NCI-H510A treated with DMSO at 0.1 percent for 48 hours (cell line): ENCODE measurements around the gene MORC4.
"Not testable (repeated sequence)": the region's sequence is repeated elsewhere in the genome, so short reads cannot be mapped to it uniquely, and the experiment has no call there.

Experiments
- DNase-seq: peaks from one replicate; lab custom pipeline; 2025; lab: John Stamatoyannopoulos, UW

Gene MORC4

DNA sequence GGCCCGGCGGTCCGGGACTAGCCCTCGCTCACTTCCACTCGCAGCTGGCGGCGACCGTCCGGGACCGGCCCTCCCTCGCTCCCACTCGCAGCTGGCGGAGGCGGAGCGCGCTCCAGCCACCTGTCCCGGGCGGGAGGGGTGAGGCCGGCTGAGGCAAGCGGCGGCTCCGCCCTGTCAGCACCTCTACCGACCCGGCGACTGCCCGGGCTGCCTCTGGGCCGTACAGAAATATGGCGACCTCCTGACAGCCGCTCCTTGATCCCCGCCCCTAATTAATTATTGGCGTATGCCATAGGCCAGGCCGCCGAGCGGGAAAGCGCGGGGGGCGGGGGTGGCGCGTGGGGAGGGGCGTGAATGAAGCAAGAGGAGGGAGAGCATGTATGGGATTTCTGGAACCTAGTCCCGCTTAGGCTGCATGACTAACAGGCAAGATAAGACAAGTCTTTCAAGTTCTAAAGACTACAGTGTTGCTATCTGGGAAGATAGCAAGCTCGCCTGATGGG is at the start of gene MORC4:
Gene MORC4 (minus strand): TSS at position 200 of the 503 bp plus-strand sequence. CDS start 243 bp downstream, outside the sequence.
- peak; percentile 80 for DNase-seq

DNA sequence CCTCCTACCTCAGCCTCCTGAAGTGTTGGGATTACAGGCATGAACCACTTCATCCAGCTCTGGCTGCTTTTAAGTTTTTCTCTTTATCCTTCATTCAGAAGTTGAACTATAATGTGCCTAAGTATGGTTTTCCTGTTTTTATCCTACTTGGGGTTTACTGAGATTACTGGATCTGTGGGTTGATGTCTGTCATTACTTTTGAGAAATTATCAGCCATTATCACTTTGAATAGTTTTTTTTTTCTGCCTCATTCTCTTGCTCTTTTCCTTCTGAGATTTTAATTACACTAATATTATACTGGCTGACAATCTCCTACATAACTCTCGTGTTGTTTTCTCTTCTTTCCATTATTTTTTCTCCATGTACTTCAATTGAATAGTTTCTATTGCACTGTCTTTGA is 47.6 kb upstream of the MORC4 start:
- no peak for DNase-seq

DNA sequence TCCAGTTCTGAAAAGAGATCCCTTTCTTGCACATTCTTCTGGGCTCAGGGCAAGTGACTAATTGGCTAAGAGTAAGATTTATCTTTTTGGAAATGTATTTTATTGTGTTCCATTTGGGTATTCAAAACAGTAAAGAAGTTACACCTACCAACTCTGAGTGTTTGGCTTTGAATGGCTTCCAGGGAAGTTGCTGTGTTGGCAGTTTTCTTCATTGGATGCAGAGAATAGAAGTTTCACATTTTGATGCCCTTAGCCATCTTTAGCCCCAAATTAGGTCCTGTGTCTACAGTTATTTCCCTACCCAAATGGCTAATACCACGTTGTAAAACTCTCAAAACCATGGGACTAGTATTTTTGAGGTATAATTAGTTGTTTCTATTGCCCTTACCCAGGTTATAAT is 29.7 kb upstream of the MORC4 start:
- DNase-seq: no peak

DNA sequence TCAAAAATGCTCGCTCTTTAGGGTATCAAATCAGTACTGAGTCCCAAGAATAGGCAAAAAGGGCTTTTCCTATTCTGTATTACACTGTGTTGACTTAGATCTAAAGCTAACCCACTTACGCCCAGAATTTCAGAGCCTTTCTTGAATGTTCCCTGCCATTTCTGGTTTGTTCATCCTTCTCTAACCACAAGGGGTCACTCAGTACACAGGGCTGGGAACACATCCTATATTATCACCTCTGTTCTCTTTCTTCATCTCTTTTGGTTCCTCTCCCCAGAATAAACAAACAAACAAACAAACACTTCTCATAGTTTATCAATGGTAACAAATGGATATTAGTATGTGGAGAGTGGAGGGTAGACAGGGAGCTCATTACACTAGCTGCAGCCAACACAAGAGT is 25.5 kb upstream of the MORC4 start:
- DNase-seq: peak; percentile 58

DNA sequence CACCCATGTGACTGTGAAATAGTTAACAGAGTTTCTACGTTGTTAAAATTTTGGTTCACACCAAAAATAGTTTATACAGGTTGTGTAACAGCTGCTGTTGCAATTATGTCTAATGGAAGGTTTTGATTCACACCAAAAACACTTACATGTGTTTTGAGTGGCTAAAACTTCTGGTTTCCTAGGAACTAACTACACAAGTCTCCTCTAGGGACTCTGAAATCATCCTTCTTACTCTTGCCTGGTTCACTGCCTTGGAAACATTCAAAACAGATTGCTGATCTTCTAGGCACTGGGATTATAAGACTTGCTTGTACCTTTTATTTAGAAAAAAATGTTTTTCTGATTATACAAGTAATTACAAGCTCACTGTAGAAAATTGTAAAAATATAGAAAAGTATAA is 14.9 kb upstream of the MORC4 start:
- DNase-seq: no peak

DNA sequence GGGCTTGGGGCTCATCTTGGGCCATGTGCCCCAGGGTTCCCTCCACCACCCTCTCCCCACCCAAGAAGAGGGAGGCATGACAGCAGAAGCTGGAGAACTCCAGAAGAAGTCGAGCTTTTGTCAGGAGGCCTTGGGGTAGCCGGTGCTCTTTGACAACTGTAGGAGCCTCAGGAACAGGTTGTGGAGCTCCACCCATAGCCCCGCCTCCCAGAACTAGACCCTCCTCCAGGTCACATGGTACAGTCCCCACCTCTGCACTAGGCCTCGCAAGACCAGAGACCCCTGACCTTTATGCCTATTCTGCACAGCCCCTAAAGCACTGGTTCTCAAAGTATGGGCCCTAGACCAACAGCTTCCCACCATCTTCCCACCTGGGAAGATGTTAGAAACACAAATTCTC is 8.0 kb upstream of the MORC4 start:
- no peak for DNase-seq

DNA sequence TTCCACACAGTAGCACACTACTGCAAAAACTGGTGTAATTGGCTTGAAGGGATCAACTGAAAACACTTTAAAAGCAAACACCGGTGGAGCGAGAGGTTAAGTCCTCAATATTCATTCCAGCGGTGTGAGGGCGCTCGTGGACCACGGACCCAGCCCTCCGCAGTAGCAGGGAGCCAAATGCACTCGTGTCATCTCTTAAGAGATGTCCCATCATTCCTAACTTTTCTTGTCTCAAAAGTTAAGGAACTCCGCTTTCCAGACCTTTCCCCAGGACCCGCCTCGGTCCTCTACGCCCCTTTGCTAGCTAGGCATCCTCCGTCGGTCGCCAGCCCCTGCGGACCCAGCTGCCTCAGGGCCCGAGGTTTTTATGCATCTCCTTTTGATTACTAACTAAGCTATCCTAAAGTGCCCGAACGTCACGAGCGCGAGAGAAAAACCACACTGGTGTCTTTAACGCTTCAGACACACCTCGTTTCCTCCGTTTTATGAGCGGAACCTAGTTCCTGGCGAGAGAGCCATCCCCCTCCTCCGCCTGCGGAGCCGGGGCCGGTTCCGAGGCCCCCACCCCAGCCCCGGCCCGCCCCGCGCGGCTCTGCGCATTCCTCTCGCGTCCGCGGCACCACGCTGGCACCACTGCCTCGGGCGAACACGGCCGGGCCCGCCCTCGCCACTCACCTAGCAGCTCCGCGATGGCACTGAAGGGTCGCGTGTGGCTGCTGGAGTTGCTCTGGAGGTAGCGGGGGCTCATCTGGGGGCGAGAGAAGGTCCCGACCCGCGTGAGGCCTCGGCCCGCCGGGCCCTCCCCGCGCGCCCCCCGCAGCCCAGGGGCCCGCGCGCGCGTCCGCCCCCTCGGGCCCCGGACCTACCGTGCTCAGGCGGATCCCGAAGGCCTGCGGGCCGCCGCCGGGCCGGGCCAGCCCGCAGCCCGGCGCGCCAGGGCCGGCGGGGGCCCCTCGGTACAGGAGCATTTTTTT is 723 bp downstream of the MORC4 start:
- peak; percentile 15 for DNase-seq

DNA sequence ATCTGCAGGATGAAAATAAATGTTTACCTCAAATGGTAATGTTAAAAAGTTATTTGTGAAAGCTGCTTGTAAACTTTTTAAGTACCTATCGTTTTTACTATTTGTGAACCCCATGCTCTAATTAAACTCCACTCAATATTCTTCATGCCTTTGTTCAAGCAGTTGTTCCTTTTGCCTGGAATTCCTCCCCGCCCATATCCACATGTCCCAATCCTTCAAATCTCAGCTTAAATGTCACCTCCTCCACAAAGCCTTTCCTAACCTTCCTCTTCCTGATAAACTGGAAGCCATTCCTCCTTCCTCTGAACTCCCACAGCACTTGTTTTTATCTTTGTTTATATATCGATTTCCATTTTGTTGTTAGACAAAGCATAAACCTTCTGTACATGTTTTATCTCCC is 2.4 kb downstream of the MORC4 start:
- no peak for DNase-seq

DNA sequence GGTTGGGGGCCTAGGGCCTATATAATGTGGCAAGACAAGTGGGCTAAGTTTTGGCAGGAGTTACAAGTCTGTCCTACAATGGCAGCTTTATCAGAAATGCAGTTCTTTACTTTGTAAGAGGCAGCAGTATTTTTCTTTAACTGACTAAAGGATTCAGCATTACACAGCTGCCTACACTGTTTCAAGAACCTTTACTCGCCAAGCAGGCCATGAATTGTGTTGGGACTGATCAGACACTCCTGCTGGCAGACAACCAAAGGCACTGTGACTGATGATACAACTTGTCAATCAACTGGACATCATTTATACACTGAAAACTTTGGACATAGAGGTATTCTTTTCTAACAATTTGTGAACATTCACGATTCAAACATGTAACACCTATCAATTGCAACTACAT is 4.3 kb downstream of the MORC4 start:
- DNase-seq: no peak

DNA sequence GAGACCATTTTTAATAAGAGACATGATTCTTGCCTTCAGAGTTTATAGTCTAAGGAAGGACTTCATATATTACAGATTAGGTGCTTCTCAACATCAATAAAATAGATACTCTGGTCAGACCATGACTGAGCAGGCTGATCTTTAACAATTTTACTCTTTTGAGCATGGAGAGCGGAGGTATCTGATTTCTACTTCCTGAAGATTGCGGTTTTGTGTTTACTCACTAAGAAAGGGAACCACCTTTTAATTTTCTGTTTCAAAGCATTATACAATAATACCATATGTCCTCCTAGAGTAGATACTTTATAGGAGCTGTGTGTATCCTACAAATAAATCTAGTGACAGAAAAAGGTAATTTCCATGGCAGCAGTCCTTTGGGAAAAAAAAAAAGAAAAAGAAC is 12.5 kb downstream of the MORC4 start:
- DNase-seq: no peak

DNA sequence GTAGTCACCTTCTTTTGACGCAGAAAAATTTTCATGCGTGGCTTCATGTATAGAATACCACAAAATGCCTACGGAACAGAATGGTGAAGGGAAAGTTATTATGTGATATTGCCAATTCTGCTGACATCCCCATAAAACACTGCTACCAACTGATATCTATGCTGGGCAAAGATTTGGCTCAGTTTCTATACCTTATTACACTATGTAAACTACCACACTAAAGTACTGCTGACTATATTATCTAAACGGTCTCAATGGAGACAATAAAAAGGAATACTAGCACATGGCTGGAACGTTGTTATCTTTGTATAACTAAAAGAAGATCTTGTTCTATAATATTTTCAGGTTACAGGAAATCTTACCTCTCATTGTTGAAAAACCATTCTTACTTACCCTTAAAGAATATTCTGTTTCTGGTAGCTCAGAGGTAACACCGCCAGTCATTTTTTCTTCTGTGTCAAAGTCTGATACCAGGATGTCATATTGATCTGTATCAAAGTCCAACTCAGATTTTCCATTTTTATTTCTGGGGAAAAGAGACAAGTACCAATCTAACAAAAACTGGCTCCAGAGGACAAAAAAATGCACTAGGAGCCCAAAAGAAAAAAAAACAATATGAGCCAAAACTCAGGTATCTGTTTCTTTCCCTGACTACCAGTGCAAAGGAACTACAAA is 18.9 kb downstream of the MORC4 start:
- DNase-seq: no peak

DNA sequence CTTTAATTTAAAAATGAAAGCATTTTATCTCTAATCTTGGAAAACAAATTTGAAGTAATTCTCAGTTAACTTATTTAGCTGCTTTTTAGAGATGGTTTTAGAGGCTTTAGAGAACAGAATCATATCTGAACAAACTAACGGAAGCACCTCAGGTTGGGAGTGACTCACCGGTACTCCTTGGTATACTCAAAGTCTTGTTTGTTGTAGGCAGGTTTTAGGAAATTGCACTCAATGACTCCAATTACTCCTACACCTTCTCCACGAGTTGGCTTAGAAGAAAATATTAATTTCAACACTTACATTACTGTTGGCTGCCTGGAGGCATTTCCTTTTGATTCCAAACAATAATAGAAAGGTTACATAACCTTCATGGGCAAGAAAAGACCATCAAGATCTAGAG is 23.6 kb downstream of the MORC4 start:
- DNase-seq: no peak

DNA sequence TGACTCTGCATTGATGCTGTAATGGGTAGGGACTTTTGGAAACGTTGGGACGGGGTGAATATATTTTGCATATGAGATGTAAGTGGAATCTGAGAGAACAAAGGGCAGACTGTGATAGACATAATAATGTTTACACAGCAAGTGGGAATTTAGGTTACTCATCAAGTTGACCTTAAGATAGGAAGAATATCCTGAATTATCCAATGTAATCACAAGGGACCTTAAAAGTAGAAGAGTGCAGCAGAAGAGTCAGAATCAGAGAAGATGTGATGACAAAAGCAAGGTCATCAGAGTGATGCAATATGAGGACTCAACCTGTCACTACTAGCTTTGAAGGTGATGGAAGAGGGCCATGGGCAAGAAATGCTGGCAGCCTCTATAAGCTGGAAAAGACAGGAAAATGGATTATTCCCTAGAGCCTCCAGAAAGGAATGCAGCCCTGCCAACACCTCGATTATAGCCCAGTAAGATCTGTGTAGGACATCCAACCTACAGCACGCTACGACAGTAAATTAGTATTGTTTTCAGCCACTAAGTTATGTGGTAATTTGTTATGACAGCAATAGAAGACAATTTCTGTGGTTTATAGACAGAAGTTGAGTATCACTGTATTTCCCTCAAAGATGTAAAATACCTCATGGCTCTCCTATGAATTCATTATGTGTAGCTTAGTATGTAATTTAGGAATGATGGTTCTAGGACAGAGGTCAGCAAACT is 26.4 kb downstream of the MORC4 start:
- no peak for DNase-seq

DNA sequence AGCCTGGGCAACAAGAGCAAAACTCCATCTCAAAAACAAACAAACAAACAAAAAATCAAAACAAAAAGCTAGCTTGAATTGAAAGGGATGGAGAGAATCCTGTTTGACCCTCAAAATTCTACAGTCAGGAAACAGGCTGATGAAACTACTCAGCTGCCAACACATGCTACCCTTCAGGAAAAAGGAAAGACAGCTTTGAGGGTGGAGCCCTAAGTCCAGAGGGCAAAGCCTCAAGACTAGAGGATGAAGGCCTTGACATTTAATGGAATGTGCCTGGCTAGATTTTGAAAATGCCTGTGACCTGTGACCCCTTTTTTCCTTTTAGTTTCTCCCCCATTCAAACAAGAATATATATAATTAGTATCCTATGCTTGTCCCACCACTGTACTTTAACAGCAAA is 27.1 kb downstream of the MORC4 start:
- no peak for DNase-seq

DNA sequence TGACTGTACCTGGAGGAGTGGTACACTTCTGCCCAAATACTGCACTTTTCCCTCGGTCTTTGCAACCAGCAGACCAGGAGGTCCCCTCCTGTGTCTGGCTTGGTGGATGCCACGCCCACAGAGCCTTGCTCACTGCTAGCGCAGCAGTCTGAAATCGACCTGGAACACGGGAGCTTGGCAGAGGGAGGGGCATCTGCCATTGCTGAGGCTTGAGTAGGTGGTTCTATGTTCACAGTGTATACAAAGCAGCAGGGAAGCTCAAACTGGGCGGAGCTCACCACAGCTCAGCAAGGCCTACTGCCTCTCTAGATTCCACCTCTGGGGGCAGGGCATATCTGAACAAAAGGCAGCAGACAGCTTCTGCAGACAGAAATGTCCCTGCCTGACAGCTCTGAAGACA is 33.5 kb downstream of the MORC4 start:
- DNase-seq: not testable (repeated sequence)

DNA sequence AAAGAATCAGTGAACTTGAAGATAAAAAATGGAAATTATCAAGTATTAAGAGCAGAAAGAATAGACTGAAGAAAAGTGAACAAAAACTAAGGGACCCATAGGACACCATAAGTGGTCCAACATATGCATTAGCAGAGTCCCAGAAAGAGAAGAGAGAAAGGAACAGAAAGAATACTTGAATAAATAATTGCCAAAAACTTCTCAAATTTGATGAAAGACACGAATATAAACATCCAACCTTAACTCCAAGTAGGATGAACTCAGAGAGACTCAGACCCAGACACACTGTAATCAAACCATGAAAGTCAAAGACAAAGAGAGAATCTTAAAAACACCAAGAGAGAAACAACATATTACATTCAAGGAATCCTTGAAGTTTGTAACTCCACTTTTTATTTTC is 35.7 kb downstream of the MORC4 start:
- no peak for DNase-seq

DNA sequence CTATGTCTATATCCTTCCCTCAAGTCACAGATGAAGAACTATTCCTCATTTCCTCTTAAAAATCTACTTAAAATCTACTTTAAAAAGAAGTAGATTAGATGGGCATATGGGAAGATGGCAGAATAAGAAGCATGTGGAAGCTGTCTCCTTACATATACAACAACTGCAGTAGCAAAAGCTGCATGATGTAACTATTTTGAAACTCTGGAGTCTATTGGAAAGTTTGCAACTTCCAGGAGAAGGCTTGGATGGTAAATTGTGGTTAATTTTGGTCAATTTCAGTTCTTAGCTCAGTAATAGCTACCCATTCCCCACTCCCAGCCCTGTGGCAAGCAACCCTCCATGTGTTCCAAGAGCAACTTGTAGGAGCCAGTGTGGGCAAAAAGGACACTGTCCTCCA is 36.9 kb downstream of the MORC4 start:
- DNase-seq: no peak

DNA sequence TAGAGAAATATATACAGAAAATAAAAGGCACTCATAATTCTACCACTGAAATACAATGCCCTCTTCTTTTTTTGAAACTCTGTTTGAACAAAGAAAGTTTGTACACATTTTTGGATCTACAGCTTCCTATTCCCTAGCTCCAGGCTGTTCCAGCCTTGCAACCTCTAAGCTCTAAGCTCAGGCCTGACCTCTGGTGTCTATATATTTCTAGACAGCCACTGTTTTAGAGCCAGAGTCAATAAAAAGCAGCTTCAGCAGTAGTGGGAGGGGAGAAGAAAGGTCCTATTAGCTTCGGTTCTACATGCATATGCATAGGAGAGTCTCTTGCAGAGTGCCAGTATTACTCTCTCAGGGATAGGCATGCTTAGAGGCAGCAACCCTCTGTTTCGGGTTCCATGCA is 40.1 kb downstream of the MORC4 start:
- DNase-seq: no peak

DNA sequence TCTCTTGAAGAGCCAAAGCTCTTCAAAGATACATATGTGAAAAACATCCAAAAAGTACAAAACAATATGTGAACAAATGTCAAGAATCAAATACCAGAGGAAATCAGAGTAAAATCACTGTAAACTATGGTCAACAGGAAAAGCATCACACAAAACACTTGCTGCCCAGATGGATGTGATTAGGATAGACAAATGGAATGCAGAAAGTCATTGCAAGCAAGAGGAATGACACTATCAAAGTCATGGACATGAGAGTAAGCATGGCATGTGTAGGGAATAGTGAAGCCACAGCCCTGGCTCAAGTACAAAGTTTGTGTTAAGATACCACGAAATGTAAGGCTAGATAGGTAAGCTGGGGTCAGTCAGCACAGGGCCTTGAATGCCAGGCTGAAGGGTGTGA is 42.2 kb downstream of the MORC4 start:
- DNase-seq: no peak

DNA sequence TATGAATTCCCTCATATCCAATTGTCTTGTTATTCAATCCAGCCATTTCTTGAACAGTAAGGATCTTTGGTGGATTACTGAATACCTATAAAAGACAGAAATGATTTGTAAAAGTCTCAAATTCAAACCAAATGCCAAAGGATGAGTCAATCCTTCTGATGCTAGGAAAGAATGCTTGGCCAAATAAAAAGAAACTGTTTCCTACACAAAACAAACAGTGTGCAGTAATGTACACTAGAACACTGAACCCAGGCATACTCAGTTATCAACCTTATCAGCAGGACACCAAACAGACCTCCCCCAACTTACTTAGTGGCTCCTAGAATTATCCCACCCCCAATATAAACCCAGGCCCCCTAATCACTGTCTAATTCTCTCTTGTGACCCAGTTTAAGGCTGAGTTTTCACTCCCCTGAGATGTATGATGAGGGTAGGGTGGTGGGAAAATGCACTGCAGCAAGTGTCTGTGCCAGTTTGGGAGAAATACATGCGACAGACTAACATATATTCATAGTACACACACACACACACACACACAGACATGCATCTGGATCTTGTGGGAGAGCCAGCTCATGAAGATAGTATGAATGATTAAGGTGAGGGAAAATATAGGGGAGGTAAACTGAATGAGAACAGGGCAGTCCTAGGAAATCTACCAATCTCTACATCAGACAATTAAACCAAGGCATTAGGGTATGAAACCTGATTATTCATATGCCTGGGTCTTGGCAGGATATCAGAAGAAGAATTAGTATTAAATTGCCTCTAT is 44.8 kb downstream of the MORC4 start:
- DNase-seq: no peak

DNA sequence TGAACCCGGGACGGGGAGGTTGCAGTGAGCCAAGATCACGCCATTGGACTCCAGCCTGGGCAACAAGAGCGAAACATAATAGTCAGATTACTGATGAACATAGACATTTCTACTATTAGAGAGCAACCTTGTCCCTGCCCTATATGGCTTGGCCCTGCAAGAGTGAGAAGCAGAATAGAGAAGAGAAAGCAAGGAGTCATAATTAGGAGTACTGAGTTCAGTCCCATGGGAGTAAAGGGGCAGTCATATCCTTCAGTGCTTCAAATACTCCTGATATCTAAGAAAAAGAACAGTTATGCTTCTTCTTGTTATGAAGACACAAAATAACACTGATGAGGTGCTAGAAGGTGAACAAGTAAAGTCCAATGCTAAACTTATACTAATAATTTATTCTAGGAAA is 46.0 kb downstream of the MORC4 start:
- DNase-seq: no peak

DNA sequence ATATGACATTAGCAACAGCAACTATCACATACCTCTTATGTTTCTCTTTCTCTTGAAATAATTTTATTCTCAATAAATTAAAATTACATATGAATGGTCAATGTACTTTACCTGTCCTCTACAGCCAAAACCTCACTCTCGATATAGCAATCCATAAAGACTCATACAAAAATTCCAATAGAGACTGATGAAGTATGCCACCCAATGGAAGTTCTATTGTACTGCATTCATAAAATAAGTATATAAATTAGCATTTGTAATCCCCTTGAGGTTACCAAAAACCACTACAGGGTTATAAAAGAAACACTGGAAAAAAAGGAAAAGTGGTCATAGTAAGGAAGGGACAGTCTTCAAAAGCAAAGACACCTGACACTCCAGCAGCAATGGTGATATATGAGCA is 47.0 kb downstream of the MORC4 start:
- DNase-seq: no peak
